Astrocyte (in vitro differentiated cells and primary cell): ENCODE data around the gene KIF20B.

Experiments used
- EZH2 ChIP-seq: IDR thresholded peaks from 2 replicates; pipeline ENCODE4 v1.6.1; 2012; ENCODE audit warnings: mild to moderate bottlenecking, low read length, inconsistent platforms; ENCODE audit not compliant: insufficient read depth
- TF ChIP-seq, protein P1 (sequence below): IDR thresholded peaks from 2 replicates; pipeline ENCODE4 v1.5.1; 2011; ENCODE audit warnings: low read depth, mild to moderate bottlenecking, inconsistent platforms, low read length, moderate library complexity; ENCODE audit not compliant: insufficient read depth

DNA sequence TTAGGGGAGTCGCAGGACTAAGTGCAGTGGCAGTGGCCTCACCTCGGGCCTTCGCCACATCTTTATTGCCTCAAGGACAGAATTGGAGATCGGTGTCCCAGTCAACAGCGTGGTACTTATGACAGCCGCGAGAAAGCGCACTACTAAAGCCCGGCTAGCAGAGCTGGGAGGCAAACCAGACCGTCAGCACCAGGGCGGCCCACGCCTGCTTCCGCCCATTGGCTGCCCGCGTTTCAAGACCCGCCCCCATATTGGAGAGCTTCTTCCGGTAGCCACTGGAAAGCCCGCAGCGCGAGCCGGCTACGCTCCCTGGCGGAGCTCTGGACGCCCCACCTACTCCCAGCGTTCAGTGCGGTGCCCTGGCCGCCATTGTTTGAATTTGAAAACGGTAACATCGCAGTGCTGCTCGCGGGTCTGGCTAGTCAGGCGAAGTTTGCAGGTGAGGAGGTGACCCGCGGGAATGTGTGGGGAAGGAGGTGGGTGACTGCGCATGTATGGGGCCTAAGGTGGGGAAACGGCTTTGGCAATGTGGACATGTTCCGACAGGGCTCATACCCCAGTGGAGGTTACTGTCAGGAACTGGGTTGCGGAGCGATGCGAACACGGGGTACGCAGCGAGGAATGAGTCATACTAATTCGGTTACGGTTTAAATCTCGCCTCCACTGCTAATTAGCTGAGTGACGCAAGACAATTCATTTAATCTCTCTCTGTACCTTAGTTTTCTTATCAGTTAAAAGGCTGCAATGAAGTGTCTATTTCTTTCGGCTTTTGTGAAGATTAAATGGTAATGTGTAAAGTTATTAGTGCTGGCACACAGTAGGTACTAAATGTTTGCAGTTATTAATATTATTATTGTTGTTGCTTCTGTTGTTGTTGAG is at the start of gene KIF20B:
- TF ChIP-seq, protein P1, sequence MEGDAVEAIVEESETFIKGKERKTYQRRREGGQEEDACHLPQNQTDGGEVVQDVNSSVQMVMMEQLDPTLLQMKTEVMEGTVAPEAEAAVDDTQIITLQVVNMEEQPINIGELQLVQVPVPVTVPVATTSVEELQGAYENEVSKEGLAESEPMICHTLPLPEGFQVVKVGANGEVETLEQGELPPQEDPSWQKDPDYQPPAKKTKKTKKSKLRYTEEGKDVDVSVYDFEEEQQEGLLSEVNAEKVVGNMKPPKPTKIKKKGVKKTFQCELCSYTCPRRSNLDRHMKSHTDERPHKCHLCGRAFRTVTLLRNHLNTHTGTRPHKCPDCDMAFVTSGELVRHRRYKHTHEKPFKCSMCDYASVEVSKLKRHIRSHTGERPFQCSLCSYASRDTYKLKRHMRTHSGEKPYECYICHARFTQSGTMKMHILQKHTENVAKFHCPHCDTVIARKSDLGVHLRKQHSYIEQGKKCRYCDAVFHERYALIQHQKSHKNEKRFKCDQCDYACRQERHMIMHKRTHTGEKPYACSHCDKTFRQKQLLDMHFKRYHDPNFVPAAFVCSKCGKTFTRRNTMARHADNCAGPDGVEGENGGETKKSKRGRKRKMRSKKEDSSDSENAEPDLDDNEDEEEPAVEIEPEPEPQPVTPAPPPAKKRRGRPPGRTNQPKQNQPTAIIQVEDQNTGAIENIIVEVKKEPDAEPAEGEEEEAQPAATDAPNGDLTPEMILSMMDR = no peak
- TF ChIP-seq EZH2 = no peak
